Keratinocyte (primary cell): ENCODE data around the gene MAU2. TPM values are rescaled to one million over a fixed set of nuclear protein-coding genes. Genes with fewer than 3 reads are reported as not detected.

Source experiments
- DNase-seq: peaks from one replicate; pipeline ENCODE4 v3.0.0-alpha.2; 2011; ENCODE audit warnings: low read depth, missing footprints, low spot score
- FAIRE-seq: peaks from 2 replicates; lab custom pipeline; 2011; peaks lifted over from hg19 to GRCh38; lab: Jason Lieb, UNC
- H2AFZ ChIP-seq: 2 replicates; pipeline ENCODE4 v1.6.0; 2012; ENCODE audit warnings: low read length, control low read depth, inconsistent platforms; ENCODE audit not compliant: control insufficient read depth
- H3K27ac ChIP-seq: 2 replicates; pipeline ENCODE4 v1.5.1; 2011; ENCODE audit warnings: low read length; ENCODE audit not compliant: control insufficient read depth, insufficient read depth
- H3K27me3 ChIP-seq: 3 replicates; pipeline ENCODE4 v1.6.0; 2011; ENCODE audit warnings: low read length; ENCODE audit not compliant: control insufficient read depth, insufficient read depth; ENCODE audit errors: extremely low read depth
- H3K36me3 ChIP-seq, 2 experiments: 2 replicates in 1 of 2; 3 replicates in 1 of 2; pipeline ENCODE4 v1.5.1; 2011; ENCODE audit warnings: low read length in 2 of 2, mild to moderate bottlenecking in 1 of 2; ENCODE audit not compliant: control insufficient read depth in 2 of 2, insufficient read depth in 2 of 2; ENCODE audit errors: extremely low read depth in 1 of 2
- H3K4me1 ChIP-seq: 3 replicates; pipeline ENCODE4 v1.5.1; 2011; ENCODE audit warnings: low read length; ENCODE audit not compliant: control insufficient read depth, insufficient read depth; ENCODE audit errors: extremely low read depth
- H3K4me2 ChIP-seq: 3 replicates; pipeline ENCODE4 v1.6.0; 2011; ENCODE audit warnings: low read depth, low read length; ENCODE audit not compliant: control insufficient read depth, insufficient read depth; ENCODE audit errors: extremely low read depth
- H3K4me3 ChIP-seq, 3 experiments: fragments of 200-600 bp in 1 of 3; sonication (generic) in 1 of 3; 2 replicates in 2 of 3; 3 replicates in 1 of 3; pipeline ENCODE4 v1.5.1; 2011 to 2016; ENCODE audit warnings: low read length in 3 of 3, mild to moderate bottlenecking in 3 of 3, control low read depth in 2 of 3, inconsistent platforms in 1 of 3, low read depth in 1 of 3, mixed read lengths in 1 of 3, mixed run types in 1 of 3, moderate library complexity in 1 of 3; ENCODE audit not compliant: control insufficient read depth in 2 of 3, insufficient read depth in 2 of 3; ENCODE audit errors: extremely low read depth in 1 of 3
- H3K79me2 ChIP-seq: 2 replicates; pipeline ENCODE4 v1.6.0; 2012; ENCODE audit warnings: low read length; ENCODE audit not compliant: control insufficient read depth, insufficient read depth
- H3K9ac ChIP-seq: 3 replicates; pipeline ENCODE4 v1.6.0; 2011; ENCODE audit warnings: low read length; ENCODE audit not compliant: control insufficient read depth, insufficient read depth; ENCODE audit errors: extremely low read depth
- H3K9me1 ChIP-seq: 3 replicates; pipeline ENCODE4 v1.6.0; 2011; ENCODE audit warnings: low read length; ENCODE audit not compliant: control insufficient read depth, insufficient read depth; ENCODE audit errors: extremely low read depth
- H3K9me3 ChIP-seq: 2 replicates; pipeline ENCODE4 v1.5.1; 2012; ENCODE audit warnings: low read depth, low read length; ENCODE audit not compliant: control insufficient read depth
- H4K20me1 ChIP-seq: 3 replicates; pipeline ENCODE4 v1.6.0; 2011; ENCODE audit warnings: low read length; ENCODE audit not compliant: control insufficient read depth, insufficient read depth; ENCODE audit errors: extremely low read depth
- EZH2 ChIP-seq: IDR thresholded peaks from one replicate; pipeline ENCODE4 v1.6.1; 2012; ENCODE audit warnings: inconsistent platforms, mild to moderate bottlenecking, low read length, moderate library complexity
- dilution Hi-C: fragments of 300-500 bp; cut with MboI; formaldehyde crosslinking; loops from one replicate; pipeline ENCODE4 v1.7.0; 2020; ENCODE audit warnings: low sequenced_read_pairs; ENCODE audit not compliant: extremely low pct_ligation_motif_present
- polyA plus RNA-seq, 5 experiments: library from polyadenylated mRNA; depleted of rRNA in 3 of 5; stranded (reverse) in 3 of 5; stranded (forward) in 1 of 5; unstranded in 1 of 5; fragments of >200 nt; gene quantifications; 1 replicate in 1 of 5; 2 replicates in 3 of 5; 3 replicates in 1 of 5; pipeline versions ENCODE4 v1.2.1 to v1.2.3, GENCODE V29; 2011 to 2012; ENCODE audit warnings: missing spikeins in 2 of 5, low read depth in 1 of 5, low replicate concordance in 1 of 5
- TF ChIP-seq, protein P1 (sequence below), 3 experiments: IDR thresholded peaks in 1 of 3; conservative IDR thresholded peaks in 1 of 3; optimal IDR thresholded peaks in 1 of 3; 2 replicates in 2 of 3; 3 replicates in 1 of 3; pipeline versions ENCODE3 to v1.5.1; 2011; ENCODE audit warnings: low read length in 3 of 3, mild to moderate bottlenecking in 3 of 3, moderate library complexity in 2 of 3, control low read depth in 1 of 3, inconsistent platforms in 1 of 3; ENCODE audit not compliant: insufficient read depth in 2 of 3; ENCODE audit errors: extremely low read depth in 1 of 3

The MAU2 gene
- polyA plus RNA-seq, 1 donor (not counting 4 experiments of a cell fraction or from before 2014, with no cell fraction given) = 10.3 TPM

DNA sequence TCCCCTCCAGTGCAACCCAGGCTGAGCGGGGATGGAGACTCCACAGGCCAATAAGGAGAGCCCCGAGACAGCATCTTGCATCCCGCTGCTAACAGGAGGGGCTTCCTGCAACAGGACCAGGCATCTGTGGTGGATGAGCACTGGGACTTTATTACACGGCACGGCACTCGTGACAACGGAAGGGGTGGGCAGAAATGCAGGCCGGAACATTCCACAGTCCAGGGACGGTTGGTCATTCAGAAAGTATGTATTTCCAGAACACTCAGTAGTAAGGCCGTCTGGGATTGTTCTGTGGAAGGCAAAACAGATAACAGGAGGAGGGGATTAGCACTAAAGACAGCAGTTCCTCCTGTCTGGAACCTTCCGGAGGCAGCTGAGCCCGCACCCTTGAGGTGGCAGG is 44.2 kb upstream of the MAU2 start:
- DNase-seq (no peak), FAIRE-seq (no peak)
- no peaks in the 10 kb centered on the region for H3K79me2 ChIP-seq
- H3K4me2 ChIP-seq = no peak overlapping the region
- no peaks in the 10 kb centered on the region for H3K4me1 ChIP-seq
- no peaks in the 10 kb centered on the region for H3K9me1 ChIP-seq
- peaks cover 14 to 29% of the 10 kb centered on the region in 2 experiments for H3K36me3 ChIP-seq
- no peak overlapping the region for H2AFZ ChIP-seq
- no peaks in the 10 kb centered on the region for H3K9me3 ChIP-seq
- H3K27me3 ChIP-seq = peaks cover 16% of the 10 kb centered on the region
- no peak overlapping the region for H3K4me3 ChIP-seq
- no peak overlapping the region for H3K9ac ChIP-seq
- no peak overlapping the region for H3K27ac ChIP-seq
- H4K20me1 ChIP-seq = peaks cover 3% of the 10 kb centered on the region
- TF ChIP-seq, protein P1, sequence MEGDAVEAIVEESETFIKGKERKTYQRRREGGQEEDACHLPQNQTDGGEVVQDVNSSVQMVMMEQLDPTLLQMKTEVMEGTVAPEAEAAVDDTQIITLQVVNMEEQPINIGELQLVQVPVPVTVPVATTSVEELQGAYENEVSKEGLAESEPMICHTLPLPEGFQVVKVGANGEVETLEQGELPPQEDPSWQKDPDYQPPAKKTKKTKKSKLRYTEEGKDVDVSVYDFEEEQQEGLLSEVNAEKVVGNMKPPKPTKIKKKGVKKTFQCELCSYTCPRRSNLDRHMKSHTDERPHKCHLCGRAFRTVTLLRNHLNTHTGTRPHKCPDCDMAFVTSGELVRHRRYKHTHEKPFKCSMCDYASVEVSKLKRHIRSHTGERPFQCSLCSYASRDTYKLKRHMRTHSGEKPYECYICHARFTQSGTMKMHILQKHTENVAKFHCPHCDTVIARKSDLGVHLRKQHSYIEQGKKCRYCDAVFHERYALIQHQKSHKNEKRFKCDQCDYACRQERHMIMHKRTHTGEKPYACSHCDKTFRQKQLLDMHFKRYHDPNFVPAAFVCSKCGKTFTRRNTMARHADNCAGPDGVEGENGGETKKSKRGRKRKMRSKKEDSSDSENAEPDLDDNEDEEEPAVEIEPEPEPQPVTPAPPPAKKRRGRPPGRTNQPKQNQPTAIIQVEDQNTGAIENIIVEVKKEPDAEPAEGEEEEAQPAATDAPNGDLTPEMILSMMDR (optimal IDR thresholded peaks at IDR 0.05 in 1 of 3, IDR thresholded peaks at IDR 0.05 in 1 of 3, conservative IDR thresholded peaks at IDR 0.05 in 1 of 3; ENCODE audit: extremely low read depth in 1 of 3, insufficient read depth in 2 of 3, low read length in 3 of 3) = no peak
- no peak for TF ChIP-seq EZH2
- dilution Hi-C loops = no loop called here

DNA sequence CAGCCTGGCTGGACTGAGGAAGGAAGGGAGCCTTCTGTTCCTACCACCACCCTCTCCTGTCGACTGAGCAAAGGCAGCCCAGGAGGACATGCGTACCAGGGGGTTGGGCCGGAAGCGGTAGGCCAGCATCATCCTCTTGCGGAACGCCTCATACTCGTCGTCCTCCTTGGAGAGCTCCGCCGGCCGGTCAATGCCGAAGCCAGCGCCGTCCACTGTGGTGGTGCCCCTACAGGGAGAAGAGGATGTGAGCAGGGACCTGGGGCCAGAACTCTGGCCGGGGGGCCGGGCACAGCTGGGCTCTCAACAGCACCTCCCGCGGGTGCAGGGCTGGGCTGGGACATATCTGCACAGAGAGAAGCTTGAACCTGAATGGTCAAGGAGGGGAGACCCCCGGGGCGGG is 43.8 kb upstream of the MAU2 start:
- H3K4me1 ChIP-seq = no peaks in the 10 kb centered on the region
- H3K9ac ChIP-seq = no peak overlapping the region
- DNase-seq (no peak), FAIRE-seq (no peak)
- peaks cover 15 to 29% of the 10 kb centered on the region in 2 experiments for H3K36me3 ChIP-seq
- peaks cover 3% of the 10 kb centered on the region for H4K20me1 ChIP-seq
- no peaks in the 10 kb centered on the region for H3K9me3 ChIP-seq
- H2AFZ ChIP-seq = no peak overlapping the region
- dilution Hi-C loops = no loop called here
- H3K79me2 ChIP-seq = no peaks in the 10 kb centered on the region
- no peak overlapping the region for H3K4me3 ChIP-seq
- peaks cover 15% of the 10 kb centered on the region for H3K27me3 ChIP-seq
- H3K4me2 ChIP-seq = no peak overlapping the region
- H3K9me1 ChIP-seq = no peaks in the 10 kb centered on the region
- TF ChIP-seq, protein P1 (optimal IDR thresholded peaks at IDR 0.05 in 1 of 3, IDR thresholded peaks at IDR 0.05 in 1 of 3, conservative IDR thresholded peaks at IDR 0.05 in 1 of 3; ENCODE audit: extremely low read depth in 1 of 3, insufficient read depth in 2 of 3, low read length in 3 of 3) = no peak
- no peak for TF ChIP-seq EZH2
- no peak overlapping the region for H3K27ac ChIP-seq
